ENCODE data around the gene CEP19.
"Not testable (repeated sequence)": the region's sequence is repeated elsewhere in the genome, so short reads cannot be mapped to it uniquely, and the experiment has no call there.

CEP19 gene, protein sequence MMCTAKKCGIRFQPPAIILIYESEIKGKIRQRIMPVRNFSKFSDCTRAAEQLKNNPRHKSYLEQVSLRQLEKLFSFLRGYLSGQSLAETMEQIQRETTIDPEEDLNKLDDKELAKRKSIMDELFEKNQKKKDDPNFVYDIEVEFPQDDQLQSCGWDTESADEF

DNA sequence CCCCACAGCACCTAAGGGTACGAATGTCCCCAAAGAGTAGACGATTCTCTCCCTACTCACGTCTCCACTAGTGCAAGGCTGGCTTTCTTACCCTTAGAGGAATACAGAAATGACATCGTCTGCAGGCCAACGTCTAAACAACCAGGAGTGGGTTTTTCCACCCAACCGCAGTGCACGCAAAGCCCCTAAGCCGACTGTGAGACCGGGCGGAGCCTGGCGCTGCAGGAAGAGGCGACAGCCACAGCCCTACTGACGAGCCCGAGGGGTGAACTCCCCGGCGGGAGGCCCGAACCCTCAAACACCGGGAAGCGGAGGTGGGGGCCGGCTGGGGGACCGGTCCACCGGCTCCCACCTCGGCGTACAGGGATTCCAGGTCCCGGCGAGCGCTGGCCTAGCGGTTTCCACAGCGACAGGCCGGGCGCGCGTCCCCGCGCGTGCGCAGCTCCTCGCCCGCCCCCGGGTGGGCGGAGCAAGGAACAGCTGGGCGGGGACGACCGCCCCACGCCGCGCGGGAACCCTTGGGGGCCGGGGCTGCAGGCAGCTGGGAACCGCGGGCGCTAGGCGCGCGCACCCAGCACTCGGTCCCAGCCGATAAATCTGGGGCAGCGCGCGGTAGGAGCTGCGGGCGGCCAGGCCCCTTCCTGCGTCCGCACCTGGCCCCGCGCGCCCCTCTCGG lies at the start of gene CEP19, which contains the start of gene PIGX:
Gene CEP19 (minus strand): TSS at position 413 of the 676 bp plus-strand sequence. CDS start 3,593 bp downstream, outside the sequence.
Gene PIGX (plus strand): TSS at position 540 of the 676 bp plus-strand sequence.
- peak; percentile 98 for DNase-seq (ENCODE audit: low spot score)

DNA sequence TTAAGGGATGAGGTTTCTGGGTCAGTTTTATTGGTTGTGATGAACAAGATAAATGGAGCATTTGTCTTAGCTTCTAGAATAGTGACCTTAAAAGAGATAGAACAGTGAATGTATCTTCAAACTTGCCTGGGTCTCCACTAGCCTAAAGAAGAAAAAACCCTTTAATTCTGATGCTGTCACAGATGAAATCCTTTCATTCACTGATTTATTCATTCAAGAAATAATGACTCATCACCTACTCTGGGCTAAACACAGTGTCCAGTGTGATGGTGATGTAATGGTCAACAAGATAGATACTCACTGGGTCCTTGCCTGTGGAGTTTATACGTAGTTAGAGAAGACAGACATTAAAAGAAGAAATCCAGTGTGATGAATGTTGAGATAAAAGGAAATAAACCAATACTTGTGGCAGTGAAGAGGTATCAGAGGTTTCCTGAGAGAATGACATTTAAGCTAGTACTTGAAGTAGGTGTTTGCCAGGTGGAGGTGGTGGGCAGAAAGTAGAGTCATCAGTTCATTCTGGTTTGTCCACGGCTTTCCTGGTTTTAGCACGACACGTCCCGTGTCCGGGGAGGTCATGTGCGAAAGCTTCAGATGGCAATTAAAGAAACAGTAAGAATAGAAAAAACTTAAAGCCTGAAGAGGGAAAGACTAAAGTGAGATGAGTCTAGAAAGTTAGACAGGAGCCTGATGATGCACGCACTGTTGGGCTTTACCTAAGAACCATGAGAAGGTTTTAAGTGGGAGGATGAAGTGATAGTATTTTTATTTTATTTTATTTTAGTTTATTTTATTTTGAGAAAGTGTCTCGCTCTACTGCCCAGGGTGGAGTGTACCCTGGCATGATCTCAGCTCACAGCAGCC lies 46.1 kb upstream of the CEP19 start:
- no peak for DNase-seq (ENCODE audit: low spot score)

DNA sequence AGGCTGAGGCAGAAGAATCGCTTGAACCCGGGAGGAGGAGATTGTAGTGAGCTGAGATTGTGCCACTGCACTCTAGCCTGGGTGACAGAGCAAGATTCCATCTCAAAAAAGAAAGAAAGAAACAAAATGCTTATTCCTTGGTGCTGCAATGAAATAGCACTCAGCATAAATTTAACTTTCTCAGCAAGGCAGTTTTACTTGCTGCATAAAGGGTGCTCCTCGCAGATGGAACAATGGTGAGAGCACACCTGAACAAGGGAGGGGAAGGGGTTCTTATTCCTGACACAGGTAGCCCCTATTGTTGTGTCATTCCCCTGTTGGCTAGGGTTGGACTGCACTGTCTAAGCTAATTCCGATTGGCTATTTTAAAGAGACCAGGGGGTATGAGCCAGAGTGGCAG lies 44.7 kb upstream of the CEP19 start:
- DNase-seq (ENCODE audit: low spot score), result no peak

DNA sequence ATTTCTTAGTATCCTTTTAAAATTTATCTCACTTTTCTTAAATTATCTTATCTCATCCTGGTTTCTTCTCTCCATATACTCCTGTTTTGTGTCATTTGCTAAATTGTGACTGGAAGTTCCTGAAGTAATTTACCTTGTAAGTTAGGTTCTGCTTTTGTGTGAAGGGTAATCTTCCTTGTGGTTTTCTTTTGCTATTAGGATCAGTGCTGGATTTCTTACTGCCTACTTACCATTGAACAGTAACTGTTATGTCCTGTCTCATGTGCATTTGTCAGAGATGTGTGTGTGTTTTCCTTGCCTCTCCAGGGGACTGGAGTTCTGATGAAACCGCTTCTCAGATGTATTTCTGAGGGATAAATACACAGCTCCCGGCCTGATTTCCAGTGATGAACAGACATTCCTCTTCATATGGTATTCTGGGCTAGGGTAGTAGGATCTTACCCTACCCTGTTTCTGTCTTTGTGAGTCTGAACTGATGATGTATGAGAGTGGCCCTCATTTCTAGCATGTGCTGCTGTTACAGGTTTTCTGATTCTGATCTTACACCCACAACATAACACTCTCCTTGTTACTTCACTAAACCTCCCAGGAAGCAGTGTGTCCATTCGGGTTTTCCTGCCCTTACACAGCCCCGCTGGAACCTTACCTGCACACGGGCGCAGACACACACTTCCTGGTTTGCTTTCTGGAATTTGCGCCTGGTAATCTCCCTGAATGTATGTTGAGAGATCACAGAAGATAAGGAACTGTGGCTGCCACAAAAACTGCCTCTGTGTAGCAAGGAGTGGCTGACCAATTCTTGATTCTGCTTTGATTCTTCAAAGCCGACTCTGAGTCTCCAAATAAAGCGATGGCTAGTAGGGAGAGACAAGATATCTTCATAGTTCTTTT lies 42.3 kb upstream of the CEP19 start:
- no peak for DNase-seq (ENCODE audit: low spot score)

DNA sequence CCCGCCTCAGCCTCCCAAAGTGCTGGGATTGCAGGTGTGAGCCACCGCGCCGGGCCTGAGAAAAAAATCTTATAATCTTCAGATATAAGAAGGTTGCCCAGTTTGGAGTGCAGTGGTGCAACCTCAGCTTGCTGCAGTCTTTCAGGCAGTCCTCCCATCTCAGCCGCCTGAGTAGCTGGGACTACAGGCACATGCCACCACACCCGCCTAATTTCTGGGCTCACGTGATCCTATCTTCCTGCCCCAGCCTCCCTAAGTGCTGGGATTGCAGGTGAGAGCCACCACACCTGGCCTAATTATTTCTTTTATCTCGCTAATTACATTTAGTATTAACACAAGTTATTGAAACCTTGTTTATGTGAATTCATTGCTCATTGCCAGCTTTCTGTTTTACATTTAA lies 41.2 kb upstream of the CEP19 start:
- no peak for DNase-seq (ENCODE audit: low spot score)

DNA sequence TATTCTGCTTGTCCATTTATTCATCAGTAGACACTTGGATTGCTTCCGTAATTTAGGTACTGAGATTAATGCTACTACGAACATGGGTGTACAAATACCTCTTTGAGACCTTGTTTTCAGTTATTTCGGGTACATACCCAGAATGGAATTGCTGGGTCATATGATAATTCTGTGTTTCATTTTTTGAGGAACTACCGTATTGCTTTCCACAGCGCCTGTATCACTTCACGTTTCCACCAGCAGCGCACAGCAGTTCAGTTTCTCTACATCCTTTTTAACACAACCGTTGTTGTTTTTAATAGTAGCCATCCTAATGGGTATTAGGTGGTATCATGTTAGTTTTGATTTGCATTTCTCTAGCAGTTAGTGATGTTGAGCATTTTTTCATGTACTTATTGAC lies 37.1 kb upstream of the CEP19 start:
- DNase-seq (ENCODE audit: low spot score), result peak; percentile 31

DNA sequence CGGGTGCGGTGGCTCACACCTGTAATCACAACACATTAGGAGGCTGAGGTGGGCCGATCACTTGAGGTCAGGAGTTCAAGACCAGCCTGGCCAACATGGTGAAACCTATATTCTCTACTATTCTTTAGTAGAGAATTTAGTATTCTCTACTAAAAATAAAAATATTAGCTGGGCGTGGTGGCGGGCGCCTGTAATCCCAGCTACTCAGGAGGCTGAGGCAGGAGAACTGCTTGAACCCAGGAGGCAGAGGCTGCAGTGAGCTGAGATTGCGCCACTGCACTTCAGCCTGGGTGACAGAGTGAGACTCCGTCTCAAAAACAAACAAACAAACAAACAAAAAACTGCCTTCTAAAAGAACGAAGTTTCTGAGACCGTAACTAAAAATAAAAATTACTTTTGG lies 31.5 kb upstream of the CEP19 start:
- DNase-seq (ENCODE audit: low spot score), result not testable (repeated sequence)

DNA sequence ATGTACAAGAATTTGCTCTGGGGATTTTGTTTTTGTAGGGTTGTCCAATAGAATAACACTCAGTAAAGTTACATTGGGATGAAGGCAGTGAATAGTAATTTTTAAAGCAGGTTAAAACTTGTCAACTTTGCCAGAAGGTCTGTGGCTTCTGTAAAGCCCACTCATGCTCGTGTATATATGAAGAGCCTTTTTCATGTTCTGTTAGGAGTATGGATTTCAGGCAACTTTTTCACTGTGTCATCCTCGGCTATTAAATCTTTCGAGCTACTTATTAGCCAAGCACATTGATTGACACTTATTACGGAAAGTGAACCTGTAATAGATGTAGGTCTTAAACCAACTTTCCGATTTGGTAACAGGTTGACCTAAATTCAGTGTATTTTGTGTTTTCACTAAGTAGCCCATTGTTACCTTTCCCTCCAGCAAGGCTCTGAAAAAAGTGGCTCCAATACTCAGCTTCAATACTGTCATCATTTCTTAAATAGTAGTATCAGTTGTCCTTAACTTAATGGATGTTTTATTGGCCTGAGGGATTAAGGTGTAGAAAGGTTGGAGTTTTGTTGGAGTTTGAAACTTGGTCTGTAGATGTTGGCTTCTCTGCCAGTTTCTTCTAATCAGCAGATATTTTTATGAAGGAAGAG lies 29.3 kb upstream of the CEP19 start:
- no peak for DNase-seq (ENCODE audit: low spot score)

DNA sequence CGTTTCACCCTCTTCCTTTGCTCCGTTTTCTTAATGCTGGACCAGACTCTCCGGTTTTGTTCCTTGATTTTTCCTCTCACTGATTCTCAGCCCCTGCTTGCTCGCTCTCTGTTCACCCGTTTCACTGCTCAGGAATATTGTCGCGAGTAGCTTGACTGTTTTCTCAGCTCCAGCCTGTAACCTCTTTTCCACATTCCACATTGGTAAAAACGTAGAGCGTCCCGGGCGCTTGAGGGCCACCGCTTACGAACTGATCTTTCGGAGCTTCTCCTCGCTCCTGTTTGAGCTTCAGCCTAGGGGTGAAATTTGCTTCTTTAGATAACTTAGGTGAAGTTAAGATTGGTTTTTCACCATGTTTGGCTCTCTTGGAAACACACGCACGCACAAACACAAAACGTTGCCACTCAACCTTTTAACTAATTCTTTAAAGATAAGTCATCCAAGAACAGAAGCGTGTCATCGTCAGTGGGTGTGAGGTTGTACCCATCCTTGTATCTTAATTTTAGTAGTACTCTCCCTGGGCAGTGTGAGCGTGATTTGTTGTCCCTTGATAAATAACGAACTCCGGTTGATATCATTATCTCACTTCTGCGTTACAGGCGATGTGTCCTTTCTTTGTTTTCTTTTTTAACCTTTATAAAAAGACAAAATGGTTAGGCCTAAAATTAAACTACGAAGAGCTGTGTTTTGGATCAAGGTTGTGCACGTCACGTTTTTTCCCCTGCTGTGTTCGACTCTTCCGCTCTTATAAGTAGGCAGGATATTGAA lies 28.6 kb upstream of the CEP19 start:
- DNase-seq (ENCODE audit: low spot score), result peak; percentile 16

DNA sequence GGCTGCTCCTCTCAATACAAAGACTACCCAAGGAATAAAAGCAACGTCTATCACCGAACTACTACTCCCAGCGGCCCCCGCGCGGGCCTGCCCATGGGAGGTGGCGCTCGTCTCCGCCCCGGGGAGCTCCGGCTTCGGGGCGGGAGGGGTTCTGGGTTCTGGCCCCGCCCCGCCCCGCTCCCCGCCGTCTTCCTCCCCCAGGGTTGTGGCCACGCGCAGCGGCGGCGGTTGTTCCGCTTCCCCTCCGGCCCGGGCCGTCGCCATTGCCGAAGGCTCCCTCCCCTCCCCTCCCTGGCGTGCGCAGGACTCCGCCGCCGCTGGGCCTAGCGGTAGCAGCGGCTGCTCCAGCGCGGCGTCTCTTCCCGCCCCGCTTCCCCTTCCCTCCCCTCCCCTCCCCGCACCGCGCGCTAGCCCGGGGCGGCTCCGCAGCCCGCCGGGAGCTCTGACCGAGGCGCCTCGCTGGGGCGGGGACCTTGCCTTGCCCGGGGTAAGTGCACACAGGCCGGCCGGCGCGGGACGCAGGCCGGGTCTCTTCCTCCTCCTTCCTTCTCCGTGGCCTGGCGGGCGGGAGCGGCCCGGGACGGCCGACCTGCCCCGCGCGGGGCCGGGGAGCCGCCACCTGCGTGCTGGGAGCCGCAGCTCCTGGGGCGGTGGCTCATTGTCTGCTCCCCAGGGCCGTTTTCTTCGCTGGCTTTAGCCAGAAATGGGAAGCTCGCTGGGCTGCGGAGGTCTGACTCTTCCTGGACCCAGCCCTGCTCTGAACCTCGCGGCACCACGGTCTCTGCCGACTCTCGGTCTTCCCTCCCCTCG lies 27.8 kb upstream of the CEP19 start, which contains the start of gene PAK2:
Gene PAK2 (plus strand): TSS at position 187 of the 810 bp plus-strand sequence. CDS start 42,790 bp downstream, outside the sequence.
- DNase-seq (ENCODE audit: low spot score), result peak; percentile 93

DNA sequence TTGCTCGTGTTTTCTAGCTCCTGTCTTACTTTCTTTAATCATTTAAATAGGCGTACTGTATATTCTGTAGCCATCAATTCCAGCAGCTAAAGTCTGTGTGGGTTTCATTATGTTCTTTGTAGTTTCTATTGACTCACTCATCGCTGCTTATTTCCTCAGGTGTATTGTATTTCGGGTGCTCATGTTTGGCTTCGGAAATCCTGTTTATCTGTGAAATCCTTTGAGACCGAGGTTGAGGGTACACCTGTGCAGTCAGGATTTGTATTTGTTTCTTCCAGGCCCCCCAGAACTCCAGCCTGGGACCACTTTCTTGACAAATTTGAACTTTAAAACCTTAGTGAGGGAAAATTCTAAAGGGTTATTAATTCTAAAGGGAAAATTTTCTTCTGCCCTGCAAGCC lies 25.6 kb upstream of the CEP19 start:
- no peak for DNase-seq (ENCODE audit: low spot score)

DNA sequence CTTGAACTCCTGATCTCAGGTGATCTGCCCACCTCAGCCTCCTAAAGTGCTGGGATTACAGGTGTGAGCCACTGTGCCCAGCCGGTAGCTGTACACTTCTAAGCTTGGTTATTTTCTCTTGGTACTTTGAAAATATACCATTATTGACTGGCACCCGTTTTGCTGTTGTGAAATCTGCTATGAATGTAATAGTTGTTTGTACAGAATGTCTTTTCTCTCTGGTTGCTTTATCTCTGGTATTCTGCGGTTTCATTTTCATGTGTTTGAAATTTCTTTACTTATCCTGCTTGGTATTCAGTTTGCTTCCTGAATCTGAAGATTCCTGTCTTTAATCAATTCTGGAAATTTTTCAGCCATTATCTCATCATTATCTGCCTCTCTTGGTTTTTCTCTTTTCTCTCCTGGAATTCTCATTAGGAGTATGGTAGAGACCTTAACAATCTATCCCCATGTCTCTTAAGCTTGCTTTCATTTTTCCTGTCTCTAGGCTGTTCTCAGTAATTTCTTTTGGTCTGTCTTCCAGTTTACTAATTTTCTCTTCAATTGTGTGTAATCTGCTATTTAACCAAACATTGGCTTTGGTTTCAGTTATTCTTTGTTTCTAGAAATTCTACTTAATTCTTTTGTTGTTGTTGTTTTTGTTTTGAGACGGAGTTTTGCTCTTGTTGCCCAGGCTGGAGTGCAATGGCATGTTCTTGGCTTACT lies 24.8 kb upstream of the CEP19 start:
- no peak for DNase-seq (ENCODE audit: low spot score)

DNA sequence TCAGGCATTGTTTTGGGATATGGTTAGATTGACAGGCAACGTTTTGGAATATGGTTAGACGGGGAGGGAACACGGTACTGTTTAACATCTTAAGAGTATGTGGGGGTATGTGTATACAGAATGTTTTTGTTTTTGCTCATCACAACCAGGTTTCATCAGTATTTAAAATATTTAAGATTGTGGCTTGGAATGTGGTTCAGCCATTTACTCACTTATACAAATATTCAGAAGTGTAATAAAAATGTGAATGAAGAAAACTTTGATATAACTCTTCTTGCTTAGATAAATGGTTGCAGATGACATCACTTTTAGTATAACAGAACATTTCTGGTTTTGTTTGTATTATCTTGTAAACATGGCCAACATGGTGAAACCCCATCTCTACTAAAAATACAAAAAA lies 23.7 kb upstream of the CEP19 start:
- DNase-seq (ENCODE audit: low spot score), result no peak

DNA sequence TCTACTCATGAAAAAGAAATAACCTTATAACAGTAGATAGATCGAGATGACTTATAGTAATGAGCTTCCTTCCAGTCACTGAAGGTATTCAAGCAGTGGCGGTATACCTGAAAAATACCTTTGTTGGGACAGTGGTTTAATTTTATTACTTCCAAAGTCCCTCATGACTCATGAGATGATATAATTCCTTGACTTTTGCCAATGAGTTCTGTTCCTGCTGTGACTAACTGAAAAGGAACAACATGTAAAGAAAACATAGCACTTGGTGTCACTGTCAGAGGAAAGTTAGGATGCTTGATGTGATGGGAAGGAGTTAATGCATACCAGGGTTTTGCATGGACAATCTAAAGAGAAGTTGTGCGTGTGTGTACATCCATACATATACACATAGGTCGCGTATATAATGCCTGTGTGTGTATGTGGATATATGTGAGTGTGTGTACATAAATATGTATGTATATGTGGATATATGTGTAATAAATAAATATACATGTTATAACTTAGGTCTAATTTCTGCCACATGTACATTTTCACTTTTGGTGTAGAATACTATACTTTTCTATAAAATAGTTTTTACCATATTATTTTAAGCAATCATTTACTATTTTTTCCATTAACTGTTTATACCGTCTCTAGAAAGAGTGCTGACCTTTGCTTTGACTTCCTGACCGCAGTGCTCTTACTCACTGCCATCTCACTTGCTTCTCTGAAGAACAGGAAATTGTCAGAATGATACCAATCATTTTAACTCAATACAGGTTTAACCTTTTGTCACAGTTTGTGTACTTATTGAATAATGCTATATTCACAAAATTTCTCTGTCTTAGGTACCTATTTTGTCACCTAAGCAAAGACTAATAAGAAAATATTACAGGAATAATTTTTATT lies 15.0 kb upstream of the CEP19 start:
- no peak for DNase-seq (ENCODE audit: low spot score)

DNA sequence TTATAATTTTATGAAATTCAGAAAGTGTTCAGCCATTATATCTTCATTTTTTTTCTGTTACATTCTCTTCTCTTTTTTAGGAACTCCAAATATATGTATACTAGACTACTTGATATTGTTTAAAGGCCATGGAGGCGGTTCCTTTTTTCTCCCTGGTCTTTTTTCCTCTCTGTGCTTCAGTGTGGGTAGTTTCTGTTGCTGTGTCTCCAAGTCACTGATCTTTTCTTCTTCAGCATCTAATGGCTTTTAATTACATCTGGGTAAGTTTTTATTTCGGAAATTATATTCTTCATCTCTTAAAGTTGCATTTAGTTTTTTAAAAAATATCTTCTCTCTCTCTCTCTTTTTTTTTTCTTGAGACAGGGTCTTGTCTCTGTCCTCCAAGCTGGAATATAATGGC lies 9.0 kb upstream of the CEP19 start:
- no peak for DNase-seq (ENCODE audit: low spot score)

DNA sequence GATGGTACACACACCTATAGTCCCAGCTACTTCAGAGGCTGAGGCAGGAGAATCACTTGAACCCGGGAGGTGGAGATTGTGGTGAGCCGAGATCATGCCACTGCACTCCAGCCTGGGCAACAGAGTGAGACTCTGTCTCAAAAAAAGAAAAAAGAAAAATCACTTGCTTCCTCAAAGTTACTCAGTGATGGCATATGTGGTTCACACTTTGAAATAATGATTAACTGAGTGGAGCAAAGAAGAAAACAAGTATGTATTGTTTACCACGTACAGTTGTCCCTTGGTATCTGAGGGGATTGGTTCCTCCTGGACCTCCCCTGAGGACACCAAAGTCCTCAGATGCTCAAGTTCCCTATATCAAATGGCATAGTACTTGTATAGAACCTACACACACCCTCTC lies 5.1 kb upstream of the CEP19 start:
- DNase-seq (ENCODE audit: low spot score), result not testable (repeated sequence)

DNA sequence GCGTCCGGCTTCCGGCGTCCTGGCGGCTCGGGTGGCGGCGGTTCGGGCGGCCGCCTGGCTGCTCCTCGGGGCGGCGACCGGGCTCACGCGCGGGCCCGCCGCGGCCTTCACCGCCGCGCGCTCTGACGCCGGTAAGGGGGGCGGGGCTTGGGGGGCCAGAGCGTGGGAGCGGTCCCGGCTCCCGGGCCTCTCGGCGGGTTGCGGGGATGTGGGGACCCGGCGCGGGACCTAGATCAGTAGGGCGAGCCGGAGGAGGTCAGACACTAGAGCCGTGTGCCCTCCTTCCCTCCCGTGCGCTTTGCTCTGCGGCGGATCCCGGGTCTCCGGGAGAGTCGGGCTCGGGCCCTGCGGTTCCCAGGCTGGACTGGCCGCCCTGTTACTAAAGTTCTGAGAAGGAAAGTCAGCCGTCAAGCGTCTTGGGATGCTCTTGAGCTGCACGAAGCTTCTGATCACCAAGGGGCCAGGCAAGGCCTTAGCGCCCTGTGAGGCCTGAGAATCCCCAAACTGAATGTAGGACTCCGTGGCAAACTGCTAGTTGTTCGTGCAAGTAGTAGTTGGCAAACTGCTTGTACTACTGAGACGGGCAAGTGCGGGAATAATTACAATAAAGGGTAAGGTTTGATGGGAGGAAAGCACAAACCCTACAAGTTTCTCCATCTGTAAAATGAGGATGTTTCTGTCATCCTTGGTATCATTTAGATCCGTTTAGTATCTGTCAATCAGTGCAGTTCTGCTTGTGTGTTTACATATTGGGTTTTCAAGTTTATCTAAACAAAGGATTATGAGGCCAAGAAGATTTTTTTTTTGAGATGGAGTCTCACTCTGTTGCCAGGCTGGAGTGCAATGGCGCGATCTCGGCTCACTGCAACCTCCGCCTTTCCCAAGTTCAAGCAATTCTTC lies 714 bp upstream of the CEP19 start:
- peak; percentile 81 for DNase-seq (ENCODE audit: low spot score)

Measured in germinal center (tissue), 1 donor.